Naive thymus-derived CD4-positive, alpha-beta T cell (primary cell): Measurements from ENCODE around the gene ZNF48. TPM values are rescaled to one million over a fixed set of nuclear protein-coding genes. Genes with fewer than 3 reads are reported as not detected.

Source experiments
- ATAC-seq: fragments of 150-1000 bp; cut with Tn5 transposase; 2 replicates; pipeline ENCODE4 v1.10.0; 2021; ENCODE audit warnings: mild to moderate bottlenecking, moderate library complexity
- CTCF ChIA-PET: fragments of 350-600 bp; sonication (Branson Sonifier 250); formaldehyde crosslinking; loops from one replicate; lab custom pipeline; 2021; ENCODE audit warnings: antibody characterized with exemption; lab: Charles Lee
- POLR2A ChIA-PET: fragments of 350-600 bp; sonication (Branson Sonifier 250); formaldehyde crosslinking; loops from one replicate; lab custom pipeline; 2021; ENCODE audit warnings: antibody characterized with exemption, inconsistent platforms; lab: Charles Lee
- DNase-seq, 9 donors: peaks; one replicate each; pipeline versions ENCODE4 v3.0.0 to v3.0.0-alpha.2; 2020 to 2022; ENCODE audit warnings: mixed read lengths in 1 of 9
- H3K27ac ChIP-seq: one replicate; pipeline ENCODE4 v1.7.0; 2013; ENCODE audit warnings: mild to moderate bottlenecking, low read depth, low read length, moderate library complexity
- H3K27me3 ChIP-seq, 2 donors: one replicate each; pipeline ENCODE4 v1.7.0; 2013; ENCODE audit warnings: low read length in 2 of 2, mild to moderate bottlenecking in 2 of 2, moderate library complexity in 2 of 2; ENCODE audit not compliant: control insufficient read depth in 2 of 2, insufficient read depth in 2 of 2
- H3K36me3 ChIP-seq, 3 experiments: 1 replicate in 2 of 3; 2 replicates in 1 of 3; pipeline ENCODE4 v1.7.0; 2013; ENCODE audit warnings: low read length in 3 of 3, mild to moderate bottlenecking in 3 of 3, moderate library complexity in 1 of 3; ENCODE audit not compliant: insufficient read depth in 3 of 3, control insufficient read depth in 2 of 3
- H3K4me1 ChIP-seq, 2 donors: one replicate each; pipeline ENCODE4 v1.7.0; 2013; ENCODE audit warnings: low read length in 2 of 2, mild to moderate bottlenecking in 2 of 2, moderate library complexity in 1 of 2; ENCODE audit not compliant: control insufficient read depth in 2 of 2, insufficient read depth in 2 of 2
- H3K4me3 ChIP-seq: 2 replicates; pipeline ENCODE4 v1.7.0; 2013; ENCODE audit warnings: mild to moderate bottlenecking, low read length
- H3K9me3 ChIP-seq, 3 experiments: 1 replicate in 2 of 3; 2 replicates in 1 of 3; pipeline ENCODE4 v1.7.0; 2013; ENCODE audit warnings: low read length in 3 of 3; ENCODE audit not compliant: control insufficient read depth in 2 of 3
- H3K27ac Mint-ChIP-seq, 9 donors: one replicate each; pipeline ENCODE4 v1.8.0; 2020 to 2022; ENCODE audit warnings: mixed read lengths in 9 of 9, mild to moderate bottlenecking in 8 of 9, moderate library complexity in 5 of 9, inconsistent platforms in 2 of 9
- H3K27me3 Mint-ChIP-seq, 5 donors: one replicate each; pipeline ENCODE4 v1.8.0; 2021 to 2022; ENCODE audit warnings: mixed read lengths in 5 of 5, mild to moderate bottlenecking in 1 of 5
- H3K36me3 Mint-ChIP-seq, 5 donors: one replicate each; pipeline ENCODE4 v1.8.0; 2020 to 2022; ENCODE audit warnings: mixed read lengths in 5 of 5, mild to moderate bottlenecking in 3 of 5, inconsistent platforms in 1 of 5
- H3K4me1 Mint-ChIP-seq, 7 donors: one replicate each; pipeline ENCODE4 v1.8.0; 2020 to 2022; ENCODE audit warnings: mixed read lengths in 7 of 7, mild to moderate bottlenecking in 3 of 7, inconsistent platforms in 1 of 7
- H3K4me3 Mint-ChIP-seq, 10 donors: one replicate each; pipeline ENCODE4 v1.8.0; 2020 to 2022; ENCODE audit warnings: mild to moderate bottlenecking in 10 of 10, mixed read lengths in 10 of 10, moderate library complexity in 6 of 10, inconsistent platforms in 2 of 10
- H3K9me3 Mint-ChIP-seq, 11 donors: one replicate each; pipeline ENCODE4 v1.8.0; 2020 to 2022; ENCODE audit warnings: mixed read lengths in 11 of 11, mild to moderate bottlenecking in 4 of 11, inconsistent platforms in 1 of 11, moderate library complexity in 1 of 11
- intact Hi-C, 2 donors: fragments of 100-400 bp; cut with micrococcal nuclease; formaldehyde crosslinking; loops; one replicate each; pipeline ENCODE4 v1.15.1; 2023
- polyA plus RNA-seq, 2 donors: library from polyadenylated mRNA; unstranded; fragments of 300-500 nt; fragmentation: Illumina TruSeq; gene quantifications; one replicate each; pipeline ENCODE4 v1.2.3, GENCODE V29; 2021
- total RNA-seq, 6 experiments: library from RNA in 5 of 6; stranded (reverse) in 5 of 6; gene quantifications; 1 replicate in 5 of 6; 2 replicates in 1 of 6; pipeline ENCODE4 v1.2.3 and lab custom pipeline; 2021 to 2026

ZNF48 gene
- total and polyA plus RNA-seq, 7 experiments from 2014 or later, result 6.0 to 16.0 (median 10.9) TPM

DNA sequence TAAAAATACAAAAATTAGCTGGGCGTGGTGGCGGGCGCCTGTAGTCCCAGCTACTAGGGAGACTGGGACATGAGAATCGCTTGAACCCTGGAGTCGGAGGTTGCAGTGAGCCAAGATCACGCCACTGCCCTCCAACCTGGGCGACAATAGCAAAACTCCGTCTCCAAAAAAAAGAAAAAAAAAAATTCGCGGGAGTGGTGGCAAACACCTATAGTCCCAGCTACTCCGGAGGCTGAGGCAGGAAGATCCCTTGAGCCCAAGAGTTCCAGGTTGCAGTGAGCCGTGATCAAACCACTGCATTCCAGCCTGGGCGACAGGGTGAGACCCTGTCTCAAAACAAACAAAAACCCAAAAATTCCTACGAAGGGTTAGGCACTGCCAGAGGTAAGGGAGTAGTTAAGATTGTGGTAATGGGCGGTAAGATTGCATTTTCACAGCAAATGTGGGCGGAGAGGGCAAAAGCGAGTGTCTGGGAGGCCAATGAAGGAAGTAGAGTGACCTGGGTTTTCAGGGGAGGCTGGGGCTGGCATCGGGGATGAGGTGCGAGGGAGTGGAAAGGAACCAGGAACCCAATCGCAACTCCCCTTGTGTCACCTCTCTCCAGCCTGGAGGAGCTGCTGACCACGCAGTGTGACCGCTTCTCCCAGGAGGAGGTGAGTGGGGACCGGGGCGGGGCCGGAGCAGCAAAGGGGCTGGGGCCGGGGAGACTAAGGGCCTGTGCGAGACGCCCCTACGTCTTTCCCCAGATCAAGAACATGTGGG, 18.0 kb upstream of the ZNF48 start:
- no peaks in the 10 kb centered on the region for H3K27me3 Mint-ChIP-seq
- peaks cover 25 to 54% (median 39%) of the 10 kb centered on the region in 7 donors for H3K4me1 Mint-ChIP-seq
- peaks cover 4 to 23% (median 5%) of the 10 kb centered on the region in 5 donors for H3K36me3 Mint-ChIP-seq
- Histone ChIP-seq H3K9me3 (no peaks in the 10 kb centered on the region), H3K27me3 (no peaks in the 10 kb centered on the region), H3K4me3 (peak overlapping the region; percentile 85), H3K4me1 (peaks cover 43 to 52% of the 10 kb centered on the region in 2 donors), H3K27ac (peak overlapping the region; percentile 100), H3K36me3 (peaks cover 0 to 13% (median 3%) of the 10 kb centered on the region in 3 experiments)
- H3K4me3 Mint-ChIP-seq, result peak overlapping the region; percentile 90 to 100 (median 97)
- ChIA-PET CTCF (interaction anchor here (1.0 to 2.0 kb wide), 2 partner anchors 33 to 41 kb away, joined by 5 to 6 read pairs; no protein-coding TSS in a partner anchor), POLR2A (interaction anchor here (0.6 to 10.9 kb wide), 17 partner anchors 9 to 371 kb away, joined by 3 to 254 read pairs (median 5); partner anchors contain the start of genes ALDOA, CD2BP2, CORO1A and DCTPP1)
- DNase-seq (no peak), ATAC-seq (no peak)
- H3K9me3 Mint-ChIP-seq, result no peaks in the 10 kb centered on the region
- intact Hi-C loops, result loop anchor here in 1 of 2 donors (5.0 to 10.0 kb wide), 3 partner anchors 180 to 548 kb away; partner anchors contain the start of genes FBXL19, TBX6, YPEL3 and ZNF764
- H3K27ac Mint-ChIP-seq, result peak overlapping the region; percentile 98 to 100 (median 100)

DNA sequence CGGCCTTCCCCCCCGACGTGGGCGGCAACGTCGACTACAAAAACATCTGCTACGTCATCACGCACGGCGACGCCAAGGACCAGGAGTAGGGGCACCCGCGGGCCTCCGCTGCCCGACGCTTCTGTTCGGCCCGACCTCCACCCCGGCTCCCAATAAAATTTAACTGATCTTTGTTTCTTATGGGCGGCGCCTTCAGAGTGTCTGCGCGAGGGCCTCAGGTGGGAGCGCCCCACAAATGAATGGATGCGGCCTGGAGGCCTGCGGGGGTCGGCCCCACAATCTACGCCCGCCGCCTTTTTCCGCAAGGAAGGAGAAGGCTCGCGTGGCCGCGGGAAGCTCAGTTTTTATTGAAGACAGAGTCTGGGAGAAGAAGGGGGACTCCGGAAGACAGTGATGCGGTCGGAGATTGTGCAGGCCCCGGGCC, 17.4 kb upstream of the ZNF48 start:
- H3K4me3 Mint-ChIP-seq, result peak overlapping the region; percentile 90 to 100 (median 97)
- Histone ChIP-seq H3K4me1 (peaks cover 47 to 52% of the 10 kb centered on the region in 2 donors), H3K27ac (peak overlapping the region; percentile 100), H3K27me3 (no peaks in the 10 kb centered on the region), H3K9me3 (no peaks in the 10 kb centered on the region), H3K4me3 (peak overlapping the region; percentile 85), H3K36me3 (peaks cover 0 to 13% (median 3%) of the 10 kb centered on the region in 3 experiments)
- H3K9me3 Mint-ChIP-seq, result no peaks in the 10 kb centered on the region
- ChIA-PET CTCF (interaction anchor here (0.6 to 1.0 kb wide), 2 partner anchors 18 to 42 kb away, joined by 5 to 6 read pairs; no protein-coding TSS in a partner anchor), POLR2A (interaction anchor here (0.6 to 10.9 kb wide), 15 partner anchors 10 to 370 kb away, joined by 3 to 254 read pairs (median 5); partner anchors contain the start of genes ALDOA, CD2BP2, CORO1A and DCTPP1)
- ATAC-seq (peak; percentile 67), DNase-seq (peak; percentile 75 to 94 (median 90))
- H3K4me1 Mint-ChIP-seq, result peaks cover 27 to 57% (median 42%) of the 10 kb centered on the region in 7 donors
- peaks cover 4 to 27% (median 5%) of the 10 kb centered on the region in 5 donors for H3K36me3 Mint-ChIP-seq
- no peaks in the 10 kb centered on the region for H3K27me3 Mint-ChIP-seq
- intact Hi-C loops, result loop anchor here (1.0 to 10.0 kb wide), 16 partner anchors 8 to 547 kb away; partner anchors contain the start of genes CD2BP2 (in 2 of the 2), FBRS (in 2 of the 2), YPEL3 (in 2 of the 2) and ZNF48 (in 2 of the 2)
- peak overlapping the region; percentile 98 to 100 (median 100) for H3K27ac Mint-ChIP-seq

DNA sequence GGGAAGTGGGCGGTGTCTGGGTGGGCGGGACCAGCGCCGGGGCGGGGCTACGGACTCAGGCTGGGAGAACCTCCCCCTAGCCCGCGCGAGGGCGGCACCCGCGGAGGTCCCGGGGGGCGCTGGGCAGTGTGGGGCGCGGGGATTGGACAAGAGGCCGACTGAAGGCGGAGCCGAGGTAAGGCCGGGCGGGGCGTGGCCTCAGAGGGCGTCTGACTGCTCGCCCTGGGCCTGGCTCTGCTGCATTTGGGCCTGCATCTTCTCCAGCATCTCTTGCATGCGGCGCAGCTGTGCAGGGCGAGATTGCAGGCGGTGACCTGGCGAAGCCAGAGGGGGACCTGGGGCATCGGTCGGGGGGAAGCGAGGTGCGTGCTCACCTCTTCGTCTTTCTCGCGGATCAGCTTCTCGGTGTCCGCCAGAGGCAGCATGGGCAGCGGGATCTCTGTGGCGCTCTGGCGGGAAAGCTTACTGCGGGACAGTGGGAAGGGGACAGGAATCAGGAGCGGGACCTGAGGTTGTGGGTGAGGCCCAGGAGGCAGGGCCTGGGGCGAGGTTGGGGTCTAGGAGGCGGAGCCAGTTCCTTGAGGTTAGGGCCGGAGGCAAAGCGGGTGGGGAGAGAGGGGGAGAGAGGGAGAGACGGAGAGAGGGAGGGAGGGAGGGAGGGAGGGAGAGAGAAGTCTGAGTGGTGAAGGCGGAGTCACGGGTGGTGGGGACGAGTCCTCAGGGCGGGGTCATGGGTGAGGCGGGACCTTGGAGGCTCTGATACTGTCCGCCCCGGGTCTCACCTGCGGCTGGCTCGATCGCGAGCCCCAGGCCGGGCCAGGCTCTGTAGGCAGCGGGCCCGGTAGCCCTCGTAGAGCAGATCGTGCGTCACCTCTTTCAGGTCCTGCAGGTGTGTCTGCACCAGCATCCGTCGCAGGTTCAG, 16.7 kb upstream of the ZNF48 start:
- Mint-ChIP-seq H3K27ac (peak overlapping the region; percentile 98 to 100 (median 100)), H3K36me3 (peaks cover 4 to 27% (median 5%) of the 10 kb centered on the region in 5 donors), H3K27me3 (no peaks in the 10 kb centered on the region), H3K4me1 (peaks cover 32 to 60% (median 48%) of the 10 kb centered on the region in 7 donors), H3K4me3 (peak overlapping the region; percentile 90 to 100 (median 97)), H3K9me3 (no peaks in the 10 kb centered on the region)
- peak; percentile 97 to 99 (median 99) for DNase-seq
- intact Hi-C loops, result loop anchor here (1.0 to 10.0 kb wide), 16 partner anchors 8 to 546 kb away; partner anchors contain the start of genes CD2BP2 (in 2 of the 2), FBRS (in 2 of the 2), YPEL3 (in 2 of the 2) and ZNF48 (in 2 of the 2)
- H3K4me3 ChIP-seq, result peak overlapping the region; percentile 88
- H3K4me1 ChIP-seq, result peaks cover 54 to 56% of the 10 kb centered on the region in 2 donors
- peak overlapping the region; percentile 100 for H3K27ac ChIP-seq
- no peaks in the 10 kb centered on the region for H3K9me3 ChIP-seq
- H3K27me3 ChIP-seq, result no peaks in the 10 kb centered on the region
- ATAC-seq, result peak; percentile 91
- ChIA-PET POLR2A (interaction anchor here (0.8 to 10.9 kb wide), 14 partner anchors 10 to 406 kb away, joined by 3 to 254 read pairs (median 6); partner anchors contain the start of genes ALDOA, CD2BP2, CORO1A and DCTPP1), CTCF (interaction anchor here (0.6 to 1.0 kb wide), 2 partner anchors 18 to 43 kb away, joined by 5 to 6 read pairs; no protein-coding TSS in a partner anchor)
- peaks cover 0 to 13% (median 3%) of the 10 kb centered on the region in 3 experiments for H3K36me3 ChIP-seq

DNA sequence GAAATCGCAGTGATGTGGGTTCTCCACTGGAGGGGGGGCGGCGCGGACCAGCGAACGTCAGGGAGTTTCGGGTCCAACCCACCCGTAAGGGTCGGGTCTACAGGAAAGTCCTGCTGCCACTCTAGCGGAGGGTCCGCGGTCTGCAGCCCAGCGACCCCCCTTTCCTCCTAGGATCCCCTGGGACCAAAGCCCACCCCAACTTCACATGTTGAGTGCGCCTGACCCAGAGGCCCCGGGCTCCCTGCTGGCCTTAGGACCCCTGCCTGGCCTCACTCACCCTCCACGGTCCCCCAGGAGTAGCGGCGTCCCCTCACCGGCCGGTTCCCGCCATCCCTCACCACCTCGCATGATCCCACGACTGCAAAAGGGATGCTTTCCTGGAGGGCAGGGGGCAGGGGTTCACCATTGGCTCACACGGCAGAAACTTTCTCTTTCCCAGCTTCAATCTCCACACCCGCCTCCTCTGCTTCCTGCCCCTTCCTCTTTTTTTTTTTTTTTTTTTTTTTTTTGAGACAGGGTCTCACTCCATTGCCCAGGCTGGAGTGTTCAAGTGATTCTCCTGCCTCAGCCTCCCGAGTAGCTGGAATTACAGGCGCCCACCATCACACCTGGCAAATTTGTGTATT, 15.9 kb upstream of the ZNF48 start:
- Mint-ChIP-seq H3K36me3 (peaks cover 4 to 29% (median 5%) of the 10 kb centered on the region in 5 donors), H3K9me3 (no peaks in the 10 kb centered on the region), H3K4me1 (peaks cover 36 to 67% (median 52%) of the 10 kb centered on the region in 7 donors), H3K27me3 (no peaks in the 10 kb centered on the region), H3K27ac (peak overlapping the region; percentile 98 to 100 (median 100)), H3K4me3 (peak overlapping the region; percentile 90 to 100 (median 97))
- DNase-seq, result no peak
- Histone ChIP-seq H3K27ac (peak overlapping the region; percentile 100), H3K27me3 (no peaks in the 10 kb centered on the region), H3K36me3 (peaks cover 0 to 13% (median 3%) of the 10 kb centered on the region in 3 experiments), H3K9me3 (no peaks in the 10 kb centered on the region), H3K4me1 (peaks cover 60 to 63% of the 10 kb centered on the region in 2 donors), H3K4me3 (peak overlapping the region; percentile 88)
- CTCF ChIA-PET, result no interaction called here
- ATAC-seq, result no peak
- intact Hi-C loops, result loop anchor here (2.0 to 10.0 kb wide), 7 partner anchors 24 to 546 kb away; partner anchors contain the start of genes YPEL3 (in 2 of the 2), CD2BP2 (in 1 of the 2), FBXL19 (in 1 of the 2) and PRR14 (in 1 of the 2)
- POLR2A ChIA-PET, result interaction anchor here (0.7 to 10.9 kb wide), 11 partner anchors 11 to 1264 kb away, joined by 3 to 254 read pairs (median 5); partner anchors contain the start of genes ALDOA, DCTPP1, TBC1D10B and TBX6

DNA sequence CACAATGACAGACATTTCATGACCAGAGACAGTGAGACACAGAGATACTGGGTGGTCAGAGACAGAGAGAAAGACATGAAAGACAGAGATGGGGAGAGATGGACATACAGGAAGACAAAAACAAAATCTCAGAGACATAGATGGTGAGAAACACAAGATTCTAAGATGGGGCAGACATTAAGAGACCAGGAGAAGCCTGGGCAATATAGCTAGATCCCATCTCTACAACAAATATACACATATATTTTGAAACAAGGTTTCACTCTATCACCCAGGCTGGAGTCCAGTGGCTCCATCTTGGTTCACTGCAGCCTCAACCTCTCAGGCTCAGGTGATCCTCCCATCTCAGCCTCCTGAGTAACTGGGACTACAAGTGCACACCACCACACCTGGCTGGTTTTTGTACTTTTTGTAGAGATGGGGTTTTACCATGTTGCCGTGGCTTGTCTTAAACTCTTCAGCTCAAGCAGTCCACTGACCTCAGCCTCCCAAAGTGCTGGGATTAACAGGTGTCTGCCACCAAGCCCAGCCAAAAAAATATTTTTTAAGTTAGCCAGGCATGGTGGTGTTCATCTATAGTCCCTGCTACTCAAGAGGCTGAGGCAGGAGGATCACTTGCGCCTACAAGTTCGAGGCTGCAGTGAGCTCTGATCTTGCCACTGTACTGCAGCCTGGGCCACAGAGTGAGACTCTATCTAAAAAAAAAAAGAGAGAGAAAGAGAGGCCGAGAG, 15.0 kb upstream of the ZNF48 start:
- H3K36me3 Mint-ChIP-seq, result peaks cover 4 to 29% (median 5%) of the 10 kb centered on the region in 5 donors
- ATAC-seq (no peak), DNase-seq (no peak)
- Histone ChIP-seq H3K4me1 (peaks cover 60 to 67% of the 10 kb centered on the region in 2 donors), H3K27ac (peak overlapping the region; percentile 100), H3K36me3 (peaks cover 0 to 13% (median 3%) of the 10 kb centered on the region in 3 experiments), H3K9me3 (no peaks in the 10 kb centered on the region), H3K27me3 (no peaks in the 10 kb centered on the region), H3K4me3 (no peak overlapping the region)
- H3K9me3 Mint-ChIP-seq, result no peaks in the 10 kb centered on the region
- peak overlapping the region; percentile 90 to 100 (median 97) for H3K4me3 Mint-ChIP-seq
- POLR2A ChIA-PET, result interaction anchor here (0.5 to 10.9 kb wide), 10 partner anchors 12 to 315 kb away, joined by 3 to 254 read pairs (median 6); partner anchors contain the start of genes ALDOA, DCTPP1, TBC1D10B and TBX6
- peak overlapping the region; percentile 98 to 100 (median 100) for H3K27ac Mint-ChIP-seq
- no peaks in the 10 kb centered on the region for H3K27me3 Mint-ChIP-seq
- peaks cover 36 to 71% (median 52%) of the 10 kb centered on the region in 7 donors for H3K4me1 Mint-ChIP-seq
- CTCF ChIA-PET, result no interaction called here
- intact Hi-C loops, result no loop called here
